GM23338 (cell line): Measurements from ENCODE around the gene STK33. TPM values are rescaled to one million over a fixed set of nuclear protein-coding genes. Genes with fewer than 3 reads are reported as not detected.
A peak's percentile ranks its signal among the peaks of the same experiment; 100 is the strongest.

Source experiments
- ATAC-seq: fragments of 200-7000 bp; cut with Tn5 transposase; 3 replicates; pipeline ENCODE4 v1.9.1; 2020
- DNase-seq: peaks from one replicate; pipeline ENCODE4 v3.0.0-alpha.2; 2015; ENCODE audit warnings: low spot score
- H2AFZ ChIP-seq: fragments of 200-600 bp; sonication (generic); 2 replicates; pipeline ENCODE4 v1.8.0; 2016; ENCODE audit warnings: antibody characterized with exemption, mild to moderate bottlenecking, moderate library complexity
- H3F3A ChIP-seq: fragments of 200-600 bp; sonication (generic); replicated peaks from 2 replicates; pipeline ENCODE4 v1.8.0; 2017; ENCODE audit warnings: antibody characterized with exemption, mixed run types, low read depth
- H3K27ac ChIP-seq: fragments of 200-600 bp; sonication (generic); 2 replicates; pipeline ENCODE4 v1.6.1; 2016; ENCODE audit warnings: low read depth
- H3K27me3 ChIP-seq: fragments of 200-600 bp; sonication (generic); 2 replicates; pipeline ENCODE4 v1.8.0; 2016; ENCODE audit warnings: mild to moderate bottlenecking, mixed run types, moderate library complexity; ENCODE audit not compliant: insufficient read depth
- H3K36me3 ChIP-seq: fragments of 200-600 bp; sonication (generic); 2 replicates; pipeline ENCODE4 v1.8.0; 2016; ENCODE audit warnings: mild to moderate bottlenecking; ENCODE audit not compliant: insufficient read depth
- H3K4me1 ChIP-seq: fragments of 200-600 bp; sonication (generic); 2 replicates; pipeline ENCODE4 v1.8.0; 2016; ENCODE audit warnings: mild to moderate bottlenecking, moderate library complexity; ENCODE audit not compliant: insufficient read depth
- H3K4me2 ChIP-seq: fragments of 200-600 bp; sonication (generic); 2 replicates; pipeline ENCODE4 v1.7.1; 2017; ENCODE audit warnings: mixed run types
- H3K4me3 ChIP-seq: fragments of 200-600 bp; sonication (generic); 2 replicates; pipeline ENCODE4 v1.6.1; 2016; ENCODE audit warnings: mixed run types
- H3K79me2 ChIP-seq: fragments of 200-600 bp; sonication (generic); replicated peaks from 2 replicates; pipeline ENCODE4 v1.8.0; 2017; ENCODE audit warnings: mild to moderate bottlenecking; ENCODE audit not compliant: insufficient read depth
- H3K9me2 ChIP-seq: fragments of 200-600 bp; sonication (generic); 2 replicates; pipeline ENCODE4 v1.8.0; 2017; ENCODE audit not compliant: insufficient read depth
- H4K20me1 ChIP-seq: fragments of 200-600 bp; sonication (generic); replicated peaks from 2 replicates; pipeline ENCODE4 v1.8.0; 2017; ENCODE audit warnings: mild to moderate bottlenecking; ENCODE audit not compliant: insufficient read depth
- H3K27ac Mint-ChIP-seq: 2 replicates; pipeline ENCODE4 v1.8.0; 2020; ENCODE audit warnings: inconsistent platforms, mild to moderate bottlenecking, moderate library complexity, mixed read lengths
- H3K27me3 Mint-ChIP-seq: 3 replicates; pipeline ENCODE4 v1.8.0; 2022; ENCODE audit warnings: low read depth, mild to moderate bottlenecking, moderate library complexity, mixed read lengths, inconsistent platforms; ENCODE audit not compliant: insufficient read depth, poor library complexity
- H3K36me3 Mint-ChIP-seq: 3 replicates; pipeline ENCODE4 v1.8.0; 2021; ENCODE audit warnings: low read depth, mild to moderate bottlenecking, inconsistent platforms, moderate library complexity, mixed read lengths
- H3K4me1 Mint-ChIP-seq: 3 replicates; pipeline ENCODE4 v1.8.0; 2020; ENCODE audit warnings: mild to moderate bottlenecking, inconsistent platforms, mixed read lengths
- H3K4me3 Mint-ChIP-seq: 3 replicates; pipeline ENCODE4 v1.8.0; 2021; ENCODE audit warnings: moderate library complexity, mild to moderate bottlenecking, inconsistent platforms, mixed read lengths
- H3K9me3 Mint-ChIP-seq: 3 replicates; pipeline ENCODE4 v1.8.0; 2020; ENCODE audit warnings: moderate library complexity, mild to moderate bottlenecking, inconsistent platforms, mixed read lengths
- CREB1 ChIP-seq: fragments of 250-450 bp; sonication (Bioruptor Pico); IDR thresholded peaks from 2 replicates; pipeline ENCODE4 v1.5.0; 2020; ENCODE audit warnings: low read depth, mild to moderate bottlenecking, moderate library complexity
- ZNF114 ChIP-seq: fragments of 250-450 bp; sonication (Bioruptor Pico); IDR thresholded peaks from 2 replicates; pipeline ENCODE4 v1.5.0; 2020; ENCODE audit warnings: mild to moderate bottlenecking, moderate library complexity
- ZNF462 ChIP-seq: fragments of 250-450 bp; sonication (Bioruptor Pico); IDR thresholded peaks from 2 replicates; pipeline ENCODE4 v1.5.0; 2020; ENCODE audit warnings: mild to moderate bottlenecking, moderate library complexity
- polyA plus RNA-seq: library from polyadenylated mRNA; unstranded; fragments of >200 nt; fragmentation: Nextera tagmentation; extraction: Ambion mirVana; gene quantifications from 2 replicates; pipeline ENCODE4 v1.2.1, GENCODE V29; 2016
- total RNA-seq: library from RNA; depleted of rRNA; stranded (reverse); fragments of >200 nt; shearing (Covaris generic); gene quantifications from 2 replicates; pipeline ENCODE4 v1.2.3, GENCODE V29; 2014
- TF ChIP-seq, protein P1 (sequence below): IDR thresholded peaks from one replicate; pipeline ENCODE4 v1.6.1; 2018; ENCODE audit warnings: antibody characterized with exemption; ENCODE audit not compliant: unreplicated experiment

Gene STK33
- total and polyA plus RNA-seq, 2 experiments from 2014 or later: 17.2 to 18.2 TPM

GRCh38 chr11:8352876-8353505 is 241.0 kb downstream of the STK33 start (continued):
- TF ChIP-seq ZNF462 (no peak), ZNF114 (CRISPR knock-in tag) (no peak), CREB1 (CRISPR knock-in tag) (no peak)

GRCh38 chr11:8352103-8352875 is 241.7 kb downstream of the STK33 start:
- H3K36me3 Mint-ChIP-seq: no peaks in the 10 kb centered on the region; the same call in 2 of the 3 replicates
- ATAC-seq: no peak; the same call in 2 of the 3 replicates
- no peaks in the 10 kb centered on the region for H3K9me2 ChIP-seq

More at GRCh38 chr11:8352103-8352875, 241.7 kb downstream of the STK33 start:
- H3K4me3 Mint-ChIP-seq: no peak overlapping the region
- no peak overlapping the region for H3K4me2 ChIP-seq
- H3K27me3 Mint-ChIP-seq: peaks cover 10% of the 10 kb centered on the region
- H3K4me3 ChIP-seq: no peak overlapping the region
- H3K9me3 Mint-ChIP-seq: no peaks in the 10 kb centered on the region
- no peaks in the 10 kb centered on the region for H4K20me1 ChIP-seq
- H2AFZ ChIP-seq: no peak overlapping the region
- H3K4me1 ChIP-seq: no peaks in the 10 kb centered on the region
- no peak overlapping the region for H3K27ac Mint-ChIP-seq
- H3K4me1 Mint-ChIP-seq: peaks cover 13% of the 10 kb centered on the region; the same call in 2 of the 3 replicates
- H3K79me2 ChIP-seq: no peaks in the 10 kb centered on the region
- no peak for DNase-seq
- no peaks in the 10 kb centered on the region for H3K27me3 ChIP-seq
- H3K27ac ChIP-seq: no peak overlapping the region
- H3K36me3 ChIP-seq: no peaks in the 10 kb centered on the region
- no peak for TF ChIP-seq ZNF114 (CRISPR knock-in tag)
- TF ChIP-seq, protein P1, sequence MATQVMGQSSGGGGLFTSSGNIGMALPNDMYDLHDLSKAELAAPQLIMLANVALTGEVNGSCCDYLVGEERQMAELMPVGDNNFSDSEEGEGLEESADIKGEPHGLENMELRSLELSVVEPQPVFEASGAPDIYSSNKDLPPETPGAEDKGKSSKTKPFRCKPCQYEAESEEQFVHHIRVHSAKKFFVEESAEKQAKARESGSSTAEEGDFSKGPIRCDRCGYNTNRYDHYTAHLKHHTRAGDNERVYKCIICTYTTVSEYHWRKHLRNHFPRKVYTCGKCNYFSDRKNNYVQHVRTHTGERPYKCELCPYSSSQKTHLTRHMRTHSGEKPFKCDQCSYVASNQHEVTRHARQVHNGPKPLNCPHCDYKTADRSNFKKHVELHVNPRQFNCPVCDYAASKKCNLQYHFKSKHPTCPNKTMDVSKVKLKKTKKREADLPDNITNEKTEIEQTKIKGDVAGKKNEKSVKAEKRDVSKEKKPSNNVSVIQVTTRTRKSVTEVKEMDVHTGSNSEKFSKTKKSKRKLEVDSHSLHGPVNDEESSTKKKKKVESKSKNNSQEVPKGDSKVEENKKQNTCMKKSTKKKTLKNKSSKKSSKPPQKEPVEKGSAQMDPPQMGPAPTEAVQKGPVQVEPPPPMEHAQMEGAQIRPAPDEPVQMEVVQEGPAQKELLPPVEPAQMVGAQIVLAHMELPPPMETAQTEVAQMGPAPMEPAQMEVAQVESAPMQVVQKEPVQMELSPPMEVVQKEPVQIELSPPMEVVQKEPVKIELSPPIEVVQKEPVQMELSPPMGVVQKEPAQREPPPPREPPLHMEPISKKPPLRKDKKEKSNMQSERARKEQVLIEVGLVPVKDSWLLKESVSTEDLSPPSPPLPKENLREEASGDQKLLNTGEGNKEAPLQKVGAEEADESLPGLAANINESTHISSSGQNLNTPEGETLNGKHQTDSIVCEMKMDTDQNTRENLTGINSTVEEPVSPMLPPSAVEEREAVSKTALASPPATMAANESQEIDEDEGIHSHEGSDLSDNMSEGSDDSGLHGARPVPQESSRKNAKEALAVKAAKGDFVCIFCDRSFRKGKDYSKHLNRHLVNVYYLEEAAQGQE: peak; percentile 73
- H3F3A ChIP-seq: no peaks in the 10 kb centered on the region
